Esophagus (tissue), 2 donors: ENCODE data around the gene TSPAN1. TPM values are rescaled to one million over a fixed set of nuclear protein-coding genes. Genes with fewer than 3 reads are reported as not detected.

Experiments used
- H3K27ac ChIP-seq, 2 donors: one replicate each; pipeline ENCODE4 v1.5.1; 2013; ENCODE audit warnings: low read depth in 2 of 2, mild to moderate bottlenecking in 2 of 2, inconsistent platforms in 1 of 2, low read length in 1 of 2, moderate library complexity in 1 of 2
- H3K27me3 ChIP-seq, 2 donors: one replicate each; pipeline ENCODE4 v1.6.1; 2013; ENCODE audit warnings: low read length in 2 of 2, control low read depth in 1 of 2, mild to moderate bottlenecking in 1 of 2; ENCODE audit not compliant: insufficient read depth in 2 of 2, control insufficient read depth in 1 of 2
- H3K36me3 ChIP-seq, 2 donors: one replicate each; pipeline ENCODE4 v1.6.1; 2013; ENCODE audit warnings: low read length in 1 of 2; ENCODE audit not compliant: control insufficient read depth in 2 of 2, insufficient read depth in 2 of 2
- H3K4me1 ChIP-seq, 2 donors: one replicate each; pipeline ENCODE4 v1.6.1; 2013; ENCODE audit warnings: low read length in 1 of 2; ENCODE audit not compliant: control insufficient read depth in 2 of 2, insufficient read depth in 2 of 2
- H3K4me3 ChIP-seq, 2 donors: one replicate each; pipeline ENCODE4 v1.5.1; 2013; ENCODE audit warnings: low read length in 2 of 2, mild to moderate bottlenecking in 2 of 2, low read depth in 1 of 2, moderate library complexity in 1 of 2
- H3K9me3 ChIP-seq, 2 donors: one replicate each; pipeline ENCODE4 v1.6.1; 2013; ENCODE audit warnings: mild to moderate bottlenecking in 2 of 2, low read depth in 1 of 2, low read length in 1 of 2, moderate library complexity in 1 of 2; ENCODE audit not compliant: control insufficient read depth in 2 of 2, insufficient read depth in 1 of 2
- WGBS, 2 donors: extraction: QIAGEN DNeasy Blood & Tissue Kit; methylation state at CpG; one replicate each; pipeline ENCODE4 v1.1.7; 2013; 5-methylcytosine and 5-hydroxymethylcytosine counted together
- polyA plus RNA-seq, 2 donors: library from polyadenylated mRNA; stranded (reverse); fragments of 200-250 nt; gene quantifications; one replicate each; pipeline ENCODE4 v1.2.3, GENCODE V29; 2013
- donor health status: healthy with polysubstance abuse.
- donor health status: Bipolar disorder and iron deficiency.

TSPAN1 gene
- polyA plus RNA-seq, 2 donors: 2.2 to 2.3 TPM

GRCh38 chr1:46184920-46185658, 10.2 kb downstream of the TSPAN1 start:
- Histone ChIP-seq H3K36me3 (peaks cover 0 to 4% of the 10 kb centered on the region in 2 donors), H3K27me3 (no peaks in the 10 kb centered on the region), H3K4me3 (no peak overlapping the region), H3K9me3 (no peaks in the 10 kb centered on the region), H3K4me1 (peaks cover 3 to 32% of the 10 kb centered on the region in 2 donors), H3K27ac (peak overlapping the region; percentile 61 to 81)
- 50 to 54% methylated on average over 7 of the region's 7 CpGs for WGBS, 2 donors

- Histone ChIP-seq H3K27ac (no peak overlapping the region), H3K9me3 (no peaks in the 10 kb centered on the region), H3K4me1 (peaks cover 3 to 24% of the 10 kb centered on the region in 2 donors), H3K4me3 (no peak overlapping the region), H3K27me3 (no peaks in the 10 kb centered on the region), H3K36me3 (peaks cover 4 to 6% of the 10 kb centered on the region in 2 donors)
- 94% methylated on average over 2 of the region's 2 CpGs for WGBS, 2 donors
Observed at GRCh38 chr1:46186076-46186475, 11.2 kb downstream of the TSPAN1 start.

- H3K4me1 ChIP-seq: peaks cover 3 to 24% of the 10 kb centered on the region in 2 donors
- H3K27me3 ChIP-seq: no peaks in the 10 kb centered on the region
- H3K27ac ChIP-seq: peak overlapping the region in 1 of 2 donors; percentile 5
- no peak overlapping the region for H3K4me3 ChIP-seq
- no peaks in the 10 kb centered on the region for H3K9me3 ChIP-seq
- WGBS, 2 donors: 69 to 78% methylated on average over 8 of the region's 8 CpGs
- H3K36me3 ChIP-seq: peaks cover 6 to 9% of the 10 kb centered on the region in 2 donors
Observed at GRCh38 chr1:46187106-46187869, 12.4 kb downstream of the TSPAN1 start.

GRCh38 chr1:46188295-46189030, 13.6 kb downstream of the TSPAN1 start:
- no peaks in the 10 kb centered on the region for H3K9me3 ChIP-seq
- H3K4me1 ChIP-seq: peaks cover 3 to 23% of the 10 kb centered on the region in 2 donors
- no peaks in the 10 kb centered on the region for H3K27me3 ChIP-seq
- 57 to 61% methylated on average over 6 of the region's 6 CpGs for WGBS, 2 donors
- peaks cover 6 to 18% of the 10 kb centered on the region in 2 donors for H3K36me3 ChIP-seq
- peak overlapping the region in 1 of 2 donors; percentile 24 for H3K27ac ChIP-seq
- H3K4me3 ChIP-seq: no peak overlapping the region

- H3K36me3 ChIP-seq: peaks cover 6 to 22% of the 10 kb centered on the region in 2 donors
- 65 to 75% methylated on average over 3 of the region's 3 CpGs for WGBS, 2 donors
- H3K27me3 ChIP-seq: no peaks in the 10 kb centered on the region
- no peaks in the 10 kb centered on the region for H3K9me3 ChIP-seq
- H3K27ac ChIP-seq: no peak overlapping the region
- no peak overlapping the region for H3K4me3 ChIP-seq
- H3K4me1 ChIP-seq: peaks cover 3 to 7% of the 10 kb centered on the region in 2 donors
Observed at GRCh38 chr1:46190539-46190938, 15.7 kb downstream of the TSPAN1 start.

GRCh38 chr1:46191033-46191701, 16.3 kb downstream of the TSPAN1 start:
- Histone ChIP-seq H3K27me3 (no peaks in the 10 kb centered on the region), H3K4me1 (peaks cover 3 to 7% of the 10 kb centered on the region in 2 donors), H3K4me3 (no peak overlapping the region), H3K9me3 (no peaks in the 10 kb centered on the region), H3K36me3 (peaks cover 6 to 25% of the 10 kb centered on the region in 2 donors), H3K27ac (no peak overlapping the region)
- 88 to 90% methylated on average over 9 of the region's 9 CpGs for WGBS, 2 donors

- H3K27me3 ChIP-seq: no peaks in the 10 kb centered on the region
- 92 to 93% methylated on average over 10 of the region's 10 CpGs for WGBS, 2 donors
- peaks cover 6 to 25% of the 10 kb centered on the region in 2 donors for H3K36me3 ChIP-seq
- H3K27ac ChIP-seq: no peak overlapping the region
- peaks cover 3 to 7% of the 10 kb centered on the region in 2 donors for H3K4me1 ChIP-seq
- no peaks in the 10 kb centered on the region for H3K9me3 ChIP-seq
- no peak overlapping the region for H3K4me3 ChIP-seq
Observed at GRCh38 chr1:46192171-46192570, 17.3 kb downstream of the TSPAN1 start.

- H3K4me3 ChIP-seq: no peak overlapping the region
- 94 to 95% methylated on average over 7 of the region's 7 CpGs for WGBS, 2 donors
- H3K9me3 ChIP-seq: no peaks in the 10 kb centered on the region
- H3K27me3 ChIP-seq: no peaks in the 10 kb centered on the region
- no peak overlapping the region for H3K27ac ChIP-seq
- H3K4me1 ChIP-seq: peaks cover under 1 to 3% of the 10 kb centered on the region in 2 donors
- H3K36me3 ChIP-seq: peaks cover 6 to 21% of the 10 kb centered on the region in 2 donors
Observed at GRCh38 chr1:46193285-46193684, 18.4 kb downstream of the TSPAN1 start.
